ENCODE measurements around the gene HECW1.
"Not testable (repeated sequence)": the region's sequence is repeated elsewhere in the genome, so short reads cannot be mapped to it uniquely, and the experiment has no call there.

Gene HECW1

DNA sequence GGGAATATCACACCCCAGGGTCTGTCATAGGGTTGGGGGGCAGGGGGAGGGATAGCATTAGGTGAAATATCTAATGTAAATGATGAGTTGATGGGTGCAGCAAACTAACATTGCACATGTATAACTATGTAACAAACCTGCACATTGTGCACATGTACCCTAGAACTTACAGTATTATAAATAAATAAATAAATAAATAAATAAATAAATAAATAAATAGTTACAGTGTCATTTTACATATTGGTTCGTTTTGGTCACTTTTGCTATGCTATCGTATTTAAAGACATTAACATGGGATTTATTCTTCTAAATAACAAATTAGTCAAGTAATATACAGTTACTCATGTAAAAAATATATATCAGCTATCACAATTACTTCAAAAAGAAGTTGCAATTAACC is 228.7 kb downstream of the HECW1 start:
- Mint-ChIP-seq H3K9me3 (peaks cover 10% of the 10 kb centered on the region), H3K27ac (no peak overlapping the region), H3K27me3 (ENCODE audit: low read depth, poor library complexity) (no peaks in the 10 kb centered on the region), H3K4me1 (no peaks in the 10 kb centered on the region), H3K4me3 (no peak overlapping the region), H3K36me3 (ENCODE audit: low read depth) (no peaks in the 10 kb centered on the region)
- DNase-seq: no peak
- TF ChIP-seq, protein P1, sequence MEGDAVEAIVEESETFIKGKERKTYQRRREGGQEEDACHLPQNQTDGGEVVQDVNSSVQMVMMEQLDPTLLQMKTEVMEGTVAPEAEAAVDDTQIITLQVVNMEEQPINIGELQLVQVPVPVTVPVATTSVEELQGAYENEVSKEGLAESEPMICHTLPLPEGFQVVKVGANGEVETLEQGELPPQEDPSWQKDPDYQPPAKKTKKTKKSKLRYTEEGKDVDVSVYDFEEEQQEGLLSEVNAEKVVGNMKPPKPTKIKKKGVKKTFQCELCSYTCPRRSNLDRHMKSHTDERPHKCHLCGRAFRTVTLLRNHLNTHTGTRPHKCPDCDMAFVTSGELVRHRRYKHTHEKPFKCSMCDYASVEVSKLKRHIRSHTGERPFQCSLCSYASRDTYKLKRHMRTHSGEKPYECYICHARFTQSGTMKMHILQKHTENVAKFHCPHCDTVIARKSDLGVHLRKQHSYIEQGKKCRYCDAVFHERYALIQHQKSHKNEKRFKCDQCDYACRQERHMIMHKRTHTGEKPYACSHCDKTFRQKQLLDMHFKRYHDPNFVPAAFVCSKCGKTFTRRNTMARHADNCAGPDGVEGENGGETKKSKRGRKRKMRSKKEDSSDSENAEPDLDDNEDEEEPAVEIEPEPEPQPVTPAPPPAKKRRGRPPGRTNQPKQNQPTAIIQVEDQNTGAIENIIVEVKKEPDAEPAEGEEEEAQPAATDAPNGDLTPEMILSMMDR (IDR thresholded peaks at IDR 0.05): no peak

DNA sequence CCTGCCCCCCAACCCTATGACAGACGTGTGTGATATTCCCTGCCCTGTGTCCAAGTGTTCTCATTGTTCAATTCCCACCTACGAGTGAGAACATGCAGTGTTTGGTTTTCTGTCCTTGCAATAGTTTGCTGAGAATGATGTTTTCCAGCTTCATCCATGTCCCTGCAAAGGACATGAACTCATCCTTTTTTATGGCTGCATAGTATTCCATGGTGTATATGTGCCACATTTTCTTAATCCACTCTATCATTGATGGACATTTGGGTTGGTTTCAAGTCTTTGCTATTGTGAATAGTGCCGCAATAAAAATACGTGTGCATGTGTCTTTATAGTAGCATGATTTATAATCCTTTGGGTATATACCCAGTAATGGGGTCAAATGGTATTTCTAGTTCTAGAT is 231.0 kb downstream of the HECW1 start:
- not testable (repeated sequence) for H3K36me3 Mint-ChIP-seq (ENCODE audit: low read depth); DNase-seq; H3K4me3 Mint-ChIP-seq; H3K27ac Mint-ChIP-seq; H3K27me3 Mint-ChIP-seq (ENCODE audit: low read depth, poor library complexity); H3K4me1 Mint-ChIP-seq
- peaks cover 25% of the 10 kb centered on the region for H3K9me3 Mint-ChIP-seq

DNA sequence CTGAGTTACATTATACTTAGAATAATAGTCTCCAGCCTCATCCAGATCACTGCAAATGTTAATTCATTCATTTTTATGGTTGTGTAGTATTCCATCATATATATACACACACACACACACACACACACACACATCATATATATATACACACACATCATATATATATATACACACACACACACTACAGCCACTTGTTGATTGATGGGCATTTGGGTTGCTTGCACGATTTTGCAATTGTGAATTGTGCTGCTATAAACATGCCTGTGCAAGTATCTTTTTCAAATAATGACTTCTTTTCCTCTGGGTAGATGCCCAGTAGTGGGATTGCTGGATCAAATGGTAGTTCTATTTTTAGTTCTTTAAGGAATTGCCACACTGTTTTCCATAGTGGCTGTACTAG is 233.2 kb downstream of the HECW1 start:
- Mint-ChIP-seq H3K36me3 (ENCODE audit: low read depth) (peaks cover 12% of the 10 kb centered on the region), H3K9me3 (peaks cover 48% of the 10 kb centered on the region)
- not testable (repeated sequence) for H3K4me1 Mint-ChIP-seq; H3K27me3 Mint-ChIP-seq (ENCODE audit: low read depth, poor library complexity); DNase-seq; H3K27ac Mint-ChIP-seq; H3K4me3 Mint-ChIP-seq

DNA sequence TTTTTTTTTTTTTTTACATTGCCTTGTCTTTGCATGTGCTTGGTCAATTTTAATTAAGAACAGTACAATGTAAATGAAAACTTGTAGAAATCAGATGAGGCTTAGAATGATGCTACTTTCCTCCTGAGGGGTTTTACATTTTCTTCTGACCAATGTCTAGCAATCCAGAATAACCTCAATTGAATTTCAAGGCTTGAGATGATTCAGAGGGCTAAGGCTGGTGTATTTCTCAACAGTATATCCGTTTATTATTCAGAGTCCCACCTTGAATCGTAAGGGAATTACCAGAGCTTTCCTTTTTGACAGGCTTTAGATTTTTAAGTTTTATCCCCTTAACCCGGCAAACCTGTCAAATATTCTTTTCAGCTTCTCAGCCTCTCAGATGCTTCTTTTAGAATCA is 239.2 kb downstream of the HECW1 start:
- DNase-seq: no peak
- no peak overlapping the region for H3K27ac Mint-ChIP-seq
- no peaks in the 10 kb centered on the region for H3K4me1 Mint-ChIP-seq
- H3K4me3 Mint-ChIP-seq: no peak overlapping the region
- H3K27me3 Mint-ChIP-seq (ENCODE audit: low read depth, poor library complexity): no peaks in the 10 kb centered on the region
- peaks cover 67% of the 10 kb centered on the region for H3K9me3 Mint-ChIP-seq
- H3K36me3 Mint-ChIP-seq (ENCODE audit: low read depth): peaks cover 14% of the 10 kb centered on the region
- TF ChIP-seq, protein P1 (IDR thresholded peaks at IDR 0.05): no peak

DNA sequence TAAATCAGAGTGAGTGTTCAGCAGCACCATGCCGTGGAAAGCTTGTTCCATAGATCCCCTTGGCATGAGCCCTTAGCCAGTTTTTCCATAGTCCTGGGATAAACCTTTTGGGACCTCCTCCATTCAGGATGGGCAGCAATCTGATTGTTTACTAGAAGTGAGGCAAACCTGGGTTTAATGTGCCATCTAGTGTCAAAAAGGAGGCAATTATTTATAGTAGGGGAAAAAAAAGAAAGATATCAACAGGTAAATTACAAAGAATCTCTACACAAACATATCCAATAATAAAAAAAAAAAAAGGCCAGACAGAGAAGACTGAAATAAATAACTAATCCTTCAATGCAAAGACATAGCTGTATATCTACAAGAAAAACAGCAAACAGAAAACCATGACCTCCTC is 241.5 kb downstream of the HECW1 start:
- Mint-ChIP-seq H3K9me3 (peaks cover 50% of the 10 kb centered on the region), H3K27me3 (ENCODE audit: low read depth, poor library complexity) (no peaks in the 10 kb centered on the region), H3K36me3 (ENCODE audit: low read depth) (peaks cover 14% of the 10 kb centered on the region), H3K4me1 (no peaks in the 10 kb centered on the region), H3K27ac (no peak overlapping the region), H3K4me3 (no peak overlapping the region)
- no peak for DNase-seq
- TF ChIP-seq, protein P1 (IDR thresholded peaks at IDR 0.05): no peak

DNA sequence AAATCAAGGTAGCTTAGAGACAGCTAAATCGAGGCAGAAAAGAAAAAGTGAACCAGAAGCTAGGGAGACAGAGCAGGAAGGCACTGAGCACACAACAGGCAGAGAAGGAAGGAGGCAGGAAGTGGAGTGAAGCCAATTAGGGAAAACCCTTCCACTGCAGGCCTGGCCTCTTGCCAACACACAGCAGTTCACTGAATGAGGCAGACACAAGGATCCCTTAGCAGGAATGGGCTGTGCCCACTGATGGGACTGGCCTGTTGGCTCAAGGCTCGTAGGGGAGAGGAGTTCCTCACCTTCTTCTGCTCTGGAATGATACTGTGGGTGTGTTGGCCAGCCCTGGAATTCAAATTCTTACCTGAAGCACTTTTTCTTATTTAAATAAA is 250.2 kb downstream of the HECW1 start:
- H3K27me3 Mint-ChIP-seq (ENCODE audit: low read depth, poor library complexity): peaks cover under 1% of the 10 kb centered on the region
- H3K9me3 Mint-ChIP-seq: no peaks in the 10 kb centered on the region
- H3K4me3 Mint-ChIP-seq: no peak overlapping the region
- DNase-seq: no peak
- no peak overlapping the region for H3K27ac Mint-ChIP-seq
- H3K4me1 Mint-ChIP-seq: peaks cover 15% of the 10 kb centered on the region
- TF ChIP-seq, protein P1 (IDR thresholded peaks at IDR 0.05): no peak
- H3K36me3 Mint-ChIP-seq (ENCODE audit: low read depth): no peaks in the 10 kb centered on the region

DNA sequence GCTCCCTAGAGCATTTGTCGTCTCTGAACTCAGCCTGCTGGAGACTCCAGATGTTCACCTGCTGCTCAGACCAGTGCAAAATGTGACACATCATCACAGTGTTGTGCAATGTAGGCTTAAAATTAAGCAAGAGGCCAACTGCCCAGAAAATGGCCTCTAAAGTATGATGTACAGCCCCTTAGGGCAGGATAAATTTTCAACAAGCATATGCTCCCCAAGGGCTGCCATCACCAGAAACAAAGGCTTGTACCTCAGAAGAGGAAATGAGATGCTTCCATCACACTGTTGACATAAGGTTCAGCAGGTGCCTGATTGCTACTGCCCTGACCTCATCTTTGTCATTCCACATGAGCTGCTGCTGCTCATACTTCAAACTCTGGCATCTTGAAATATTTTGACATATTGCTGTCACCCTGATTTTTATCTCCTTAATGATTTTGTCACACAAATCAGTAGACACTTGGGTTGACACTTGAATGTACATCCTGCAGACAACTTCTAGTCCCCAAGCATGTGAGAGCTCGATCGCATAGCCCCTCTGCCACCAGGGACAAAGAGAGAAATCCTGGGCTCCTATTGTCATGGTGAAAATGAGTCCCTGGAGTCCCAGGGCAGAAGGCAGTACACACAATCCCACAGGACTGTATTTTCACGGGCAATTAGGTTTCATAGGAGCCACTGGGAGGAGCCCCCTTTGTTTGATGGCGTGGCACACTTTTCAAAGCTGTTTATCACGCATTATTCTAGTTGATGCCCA is 250.8 kb downstream of the HECW1 start:
- TF ChIP-seq, protein P1 (IDR thresholded peaks at IDR 0.05): no peak
- Mint-ChIP-seq H3K27ac (peak overlapping the region; percentile 33), H3K4me3 (no peak overlapping the region), H3K9me3 (no peaks in the 10 kb centered on the region), H3K27me3 (ENCODE audit: low read depth, poor library complexity) (peaks cover 4% of the 10 kb centered on the region), H3K36me3 (ENCODE audit: low read depth) (no peaks in the 10 kb centered on the region), H3K4me1 (peaks cover 15% of the 10 kb centered on the region)
- no peak for DNase-seq
